ACC112 (cell line): ENCODE results near the gene ZNF763.
"Not testable (repeated sequence)": the region's sequence is repeated elsewhere in the genome, so short reads cannot be mapped to it uniquely, and the experiment has no call there.

Experiments used
- H2AFZ ChIP-seq: fragments of 200-600 bp; sonication (generic); one replicate; pipeline ENCODE4 v1.6.0; 2017; ENCODE audit warnings: antibody characterized with exemption, low read length; ENCODE audit not compliant: unreplicated experiment
- H3K27ac ChIP-seq: fragments of 200-600 bp; sonication (generic); 2 replicates; pipeline ENCODE4 v1.5.1; 2014; ENCODE audit warnings: low read depth, mild to moderate bottlenecking, antibody characterized with exemption, low read length, moderate library complexity
- H3K27me3 ChIP-seq: fragments of 200-600 bp; sonication (generic); 2 replicates; pipeline ENCODE4 v1.6.1; 2014; ENCODE audit warnings: mild to moderate bottlenecking, antibody characterized with exemption, low read length, moderate library complexity, mixed read lengths; ENCODE audit not compliant: insufficient read depth
- H3K36me3 ChIP-seq: fragments of 200-600 bp; sonication (generic); 2 replicates; pipeline ENCODE4 v1.6.1; 2016; ENCODE audit warnings: mild to moderate bottlenecking, antibody characterized with exemption, low read length, moderate library complexity, mixed read lengths; ENCODE audit not compliant: insufficient read depth
- H3K4me1 ChIP-seq: fragments of 200-600 bp; sonication (generic); one replicate; pipeline ENCODE4 v1.6.1; 2016; ENCODE audit warnings: low read length, mixed read lengths; ENCODE audit not compliant: insufficient read depth, unreplicated experiment, control insufficient read depth
- H3K4me3 ChIP-seq: fragments of 200-600 bp; sonication (generic); 2 replicates; pipeline ENCODE4 v1.5.1; 2014; ENCODE audit warnings: mild to moderate bottlenecking, low read depth, low read length
- H3K79me2 ChIP-seq: fragments of 200-600 bp; sonication (generic); one replicate; pipeline ENCODE4 v1.6.0; 2016; ENCODE audit warnings: low read length; ENCODE audit not compliant: control insufficient read depth, unreplicated experiment, insufficient read depth

Gene ZNF763

DNA sequence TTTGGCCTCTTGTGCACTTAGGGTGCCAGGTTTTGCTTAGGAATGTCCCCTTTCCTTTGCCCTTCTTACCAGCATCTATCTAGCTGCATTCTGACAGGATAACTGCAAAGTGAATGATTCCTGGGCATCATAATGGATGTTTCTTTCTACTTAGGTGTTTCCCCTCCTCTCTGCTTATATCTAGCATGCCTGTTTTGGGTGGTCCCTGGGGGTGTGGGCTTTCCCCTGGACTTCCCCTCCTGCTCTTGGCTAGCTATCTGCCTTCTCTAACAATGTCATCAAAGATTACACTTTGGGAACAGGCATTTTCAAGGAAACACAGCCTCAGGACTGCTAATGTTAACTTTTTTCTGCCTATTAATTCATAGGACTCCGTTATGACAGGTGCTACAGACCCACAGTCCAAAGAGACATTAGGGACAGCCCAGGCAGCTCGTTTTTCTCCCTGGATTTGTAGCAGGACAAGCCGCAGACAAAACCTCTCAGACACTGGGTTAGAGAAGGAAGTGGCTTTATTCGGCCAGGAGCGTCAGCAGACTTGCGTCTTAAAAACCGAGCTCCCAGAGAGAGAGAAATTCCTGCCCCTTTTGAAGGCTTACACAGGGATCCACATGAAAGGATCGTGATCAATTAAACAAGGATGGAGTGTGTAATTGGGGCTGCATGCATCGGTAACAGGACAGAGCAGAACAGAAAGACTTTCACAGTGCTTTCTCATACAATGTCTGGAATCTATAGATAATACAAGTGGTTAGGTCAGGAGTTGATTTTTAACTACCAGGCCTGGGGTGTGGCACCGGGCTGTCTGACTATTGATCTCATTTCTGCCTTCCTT, 22.6 kb upstream of the ZNF763 start:
- no peaks in the 10 kb centered on the region for H3K4me1 ChIP-seq

DNA sequence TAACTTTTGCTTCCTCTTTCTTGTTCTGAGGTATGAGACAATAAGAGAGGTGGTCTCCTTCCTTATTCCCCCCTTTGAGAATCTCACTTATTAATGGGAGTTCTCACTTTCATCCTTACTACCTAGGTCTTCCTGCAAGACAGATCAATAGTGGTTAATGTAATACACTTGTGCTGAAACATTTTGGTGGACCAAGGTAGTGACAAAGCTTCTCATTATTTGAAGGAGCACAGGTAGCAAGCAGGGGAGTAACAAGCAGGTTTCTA, 22.1 kb upstream of the ZNF763 start:
- Histone ChIP-seq H3K79me2 (peaks cover 13% of the 10 kb centered on the region), H3K36me3 (peaks cover 22% of the 10 kb centered on the region), H3K4me1 (no peaks in the 10 kb centered on the region), H3K27me3 (no peaks in the 10 kb centered on the region), H3K4me3 (no peak overlapping the region), H2AFZ (no peak overlapping the region), H3K27ac (no peak overlapping the region)

More for the DNA sequence above, 22.6 kb upstream of the ZNF763 start:
- Histone ChIP-seq H3K36me3 (peaks cover 18% of the 10 kb centered on the region), H2AFZ (no peak overlapping the region), H3K79me2 (peaks cover 16% of the 10 kb centered on the region), H3K27ac (no peak overlapping the region), H3K4me3 (no peak overlapping the region), H3K27me3 (no peaks in the 10 kb centered on the region)

DNA sequence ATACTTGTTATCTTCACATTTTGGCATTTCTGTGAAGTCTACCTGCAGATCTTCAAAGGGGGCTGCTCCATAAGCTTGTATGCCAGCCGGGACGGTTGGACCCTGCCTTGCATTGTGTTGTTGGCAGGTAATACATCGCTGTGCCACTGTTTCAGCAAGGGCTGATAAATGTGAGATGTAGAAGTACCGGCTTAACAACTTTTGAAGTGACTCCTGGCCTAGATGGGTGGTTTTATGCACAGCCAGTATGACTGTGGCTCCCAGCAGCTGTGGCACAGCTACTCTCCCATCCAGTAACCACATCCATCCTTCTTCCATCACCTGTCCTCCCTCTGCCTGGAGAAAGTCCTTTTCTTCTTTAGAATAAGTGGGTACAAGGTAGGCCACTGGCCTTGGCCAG, 20.2 kb upstream of the ZNF763 start:
- Histone ChIP-seq H3K79me2 (peaks cover 10% of the 10 kb centered on the region), H3K27me3 (no peaks in the 10 kb centered on the region), H3K36me3 (peaks cover 40% of the 10 kb centered on the region), H3K4me1 (no peaks in the 10 kb centered on the region), H3K27ac (no peak overlapping the region), H3K4me3 (no peak overlapping the region), H2AFZ (no peak overlapping the region)

DNA sequence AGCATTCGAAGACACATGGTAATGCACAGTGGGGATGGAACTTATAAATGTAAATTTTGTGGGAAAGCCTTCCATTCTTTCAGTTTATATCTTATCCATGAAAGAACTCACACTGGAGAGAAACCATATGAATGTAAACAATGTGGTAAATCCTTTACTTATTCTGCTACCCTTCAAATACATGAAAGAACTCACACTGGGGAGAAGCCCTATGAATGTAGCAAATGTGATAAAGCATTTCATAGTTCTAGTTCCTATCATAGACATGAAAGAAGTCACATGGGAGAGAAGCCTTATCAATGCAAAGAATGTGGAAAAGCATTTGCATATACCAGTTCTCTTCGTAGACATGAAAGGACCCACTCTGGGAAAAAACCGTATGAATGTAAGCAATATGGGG, 16.2 kb upstream of the ZNF763 start:
- no peaks in the 10 kb centered on the region for H3K4me1 ChIP-seq
- no peak overlapping the region for H2AFZ ChIP-seq
- no peak overlapping the region for H3K4me3 ChIP-seq
- H3K79me2 ChIP-seq, result peaks cover 4% of the 10 kb centered on the region
- peaks cover 54% of the 10 kb centered on the region for H3K36me3 ChIP-seq
- H3K27me3 ChIP-seq, result no peaks in the 10 kb centered on the region
- no peak overlapping the region for H3K27ac ChIP-seq

DNA sequence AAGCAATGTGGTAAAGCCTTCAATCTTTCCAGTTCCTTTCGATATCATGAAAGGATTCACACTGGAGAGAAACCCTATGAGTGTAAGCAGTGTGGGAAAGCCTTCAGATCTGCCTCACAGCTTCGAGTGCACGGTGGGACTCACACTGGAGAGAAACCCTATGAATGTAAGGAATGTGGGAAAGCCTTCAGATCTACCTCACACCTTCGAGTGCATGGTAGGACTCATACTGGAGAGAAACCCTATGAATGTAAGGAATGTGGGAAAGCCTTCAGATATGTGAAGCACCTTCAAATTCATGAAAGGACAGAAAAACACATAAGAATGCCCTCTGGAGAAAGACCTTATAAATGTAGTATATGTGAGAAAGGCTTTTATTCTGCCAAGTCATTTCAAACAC, 15.6 kb upstream of the ZNF763 start:
- H3K36me3 ChIP-seq, result peaks cover 49% of the 10 kb centered on the region
- no peaks in the 10 kb centered on the region for H3K27me3 ChIP-seq
- no peaks in the 10 kb centered on the region for H3K79me2 ChIP-seq
- no peak overlapping the region for H2AFZ ChIP-seq
- H3K27ac ChIP-seq, result no peak overlapping the region
- H3K4me3 ChIP-seq, result no peak overlapping the region
- H3K4me1 ChIP-seq, result no peaks in the 10 kb centered on the region

DNA sequence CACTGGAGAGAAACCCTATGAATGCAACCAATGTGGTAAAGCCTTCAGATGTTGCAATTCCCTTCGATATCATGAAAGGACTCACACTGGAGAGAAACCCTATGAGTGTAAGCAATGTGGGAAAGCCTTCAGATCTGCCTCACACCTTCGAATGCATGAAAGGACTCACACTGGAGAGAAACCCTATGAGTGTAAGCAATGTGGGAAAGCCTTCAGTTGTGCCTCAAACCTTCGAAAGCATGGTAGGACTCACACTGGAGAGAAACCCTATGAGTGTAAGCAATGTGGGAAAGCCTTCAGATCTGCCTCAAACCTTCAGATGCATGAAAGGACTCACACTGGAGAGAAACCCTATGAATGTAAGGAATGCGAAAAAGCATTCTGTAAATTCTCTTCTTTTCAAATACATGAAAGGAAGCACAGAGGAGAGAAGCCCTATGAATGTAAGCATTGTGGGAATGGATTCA, 15.2 kb upstream of the ZNF763 start:
- not testable (repeated sequence) for H3K4me1 ChIP-seq, H3K79me2 ChIP-seq, H3K27me3 ChIP-seq, H3K4me3 ChIP-seq, H2AFZ ChIP-seq, H3K27ac ChIP-seq
- peaks cover 49% of the 10 kb centered on the region for H3K36me3 ChIP-seq

DNA sequence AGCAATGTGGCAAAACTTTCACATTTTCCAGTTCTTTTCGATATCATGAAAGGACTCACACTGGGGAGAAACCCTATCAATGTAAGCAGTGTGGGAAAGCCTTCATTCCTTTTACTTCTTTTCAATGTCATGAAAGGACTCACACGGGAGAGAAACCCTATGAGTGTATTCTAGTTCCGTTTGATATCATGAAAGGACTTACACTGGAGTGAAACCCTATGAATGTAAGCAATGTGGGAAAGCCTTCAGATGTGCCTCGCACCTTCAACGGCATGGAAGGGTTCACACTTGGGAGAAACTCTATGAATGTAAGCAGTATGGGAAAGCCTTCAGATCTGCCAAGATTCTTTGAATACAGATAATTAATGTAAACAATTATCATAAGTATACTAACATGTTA, 14.5 kb upstream of the ZNF763 start:
- Histone ChIP-seq H3K27me3 (no peaks in the 10 kb centered on the region), H3K27ac (no peak overlapping the region), H3K36me3 (peaks cover 49% of the 10 kb centered on the region), H3K79me2 (no peaks in the 10 kb centered on the region), H3K4me1 (no peaks in the 10 kb centered on the region), H2AFZ (no peak overlapping the region), H3K4me3 (no peak overlapping the region)

DNA sequence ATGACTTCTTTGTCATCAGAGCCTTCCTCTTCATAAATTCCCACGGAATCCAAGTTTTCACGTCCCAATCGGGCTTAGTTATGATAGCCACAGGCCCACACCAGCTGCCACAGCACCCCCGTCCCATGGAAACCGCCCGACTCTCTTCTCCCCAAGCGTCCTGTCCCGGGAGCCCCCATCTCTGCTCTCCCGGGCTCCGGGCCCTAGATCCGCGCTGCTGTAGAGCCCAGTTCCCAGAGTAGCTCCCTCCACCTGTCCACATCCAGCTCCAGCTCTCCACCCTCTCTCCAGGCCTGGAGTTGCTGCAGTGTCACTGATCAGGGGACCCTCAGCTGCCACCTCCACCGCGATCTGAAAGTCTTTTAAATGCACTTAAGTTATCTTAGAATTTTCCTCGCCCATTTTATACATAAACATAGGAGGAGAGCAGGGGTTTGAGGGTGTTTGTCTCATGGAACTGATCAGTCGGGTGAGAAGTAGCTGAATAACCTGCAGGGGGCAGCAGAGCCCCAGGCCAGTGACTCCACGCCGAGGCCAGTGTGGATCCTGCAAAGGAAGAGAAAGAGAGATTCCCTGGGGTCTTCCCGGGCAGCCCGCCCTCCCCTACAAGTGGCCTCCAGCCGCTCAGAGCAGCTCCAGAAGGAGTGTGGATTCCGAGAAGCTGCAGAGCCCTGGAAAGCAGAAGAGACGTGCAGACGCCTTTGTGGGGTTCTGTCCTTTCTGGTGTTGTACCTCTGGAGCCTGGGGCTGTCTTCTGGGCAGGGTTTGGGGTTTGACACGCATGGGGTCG, 1.1 kb upstream of the ZNF763 start:
- peaks cover 5% of the 10 kb centered on the region for H3K4me1 ChIP-seq
- H3K4me3 ChIP-seq, result peak overlapping the region; percentile 99; the same call in 1 of the 2 replicates
- no peak overlapping the region for H3K27ac ChIP-seq
- no peaks in the 10 kb centered on the region for H3K79me2 ChIP-seq
- H2AFZ ChIP-seq, result no peak overlapping the region
- H3K27me3 ChIP-seq, result no peaks in the 10 kb centered on the region
- no peaks in the 10 kb centered on the region for H3K36me3 ChIP-seq

DNA sequence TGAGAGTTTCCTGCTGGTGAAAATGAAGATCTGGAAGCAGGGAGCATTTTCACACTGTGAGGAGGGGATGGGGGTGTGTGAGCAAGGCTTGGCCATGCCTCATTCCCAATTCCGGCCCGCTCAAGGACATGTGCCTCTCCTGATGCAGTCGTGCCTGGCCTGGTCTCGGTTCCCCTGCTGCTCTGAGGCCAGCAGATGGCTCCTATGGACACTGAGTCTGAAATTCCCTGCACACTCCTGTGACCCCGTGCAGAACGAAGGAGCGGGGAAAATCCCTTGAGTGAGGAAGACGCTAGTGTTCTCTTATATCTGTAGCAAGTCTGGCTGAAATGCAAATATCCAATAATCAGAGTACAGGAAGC, 363 bp upstream of the ZNF763 start:
- H3K79me2 ChIP-seq, result no peaks in the 10 kb centered on the region
- peak overlapping the region; percentile 97 for H2AFZ ChIP-seq
- H3K27me3 ChIP-seq, result no peaks in the 10 kb centered on the region
- peak overlapping the region; percentile 86; the same call in 1 of the 2 replicates for H3K27ac ChIP-seq
- peak overlapping the region; percentile 99 for H3K4me3 ChIP-seq
- no peaks in the 10 kb centered on the region for H3K36me3 ChIP-seq
- H3K4me1 ChIP-seq, result peaks cover 5% of the 10 kb centered on the region

DNA sequence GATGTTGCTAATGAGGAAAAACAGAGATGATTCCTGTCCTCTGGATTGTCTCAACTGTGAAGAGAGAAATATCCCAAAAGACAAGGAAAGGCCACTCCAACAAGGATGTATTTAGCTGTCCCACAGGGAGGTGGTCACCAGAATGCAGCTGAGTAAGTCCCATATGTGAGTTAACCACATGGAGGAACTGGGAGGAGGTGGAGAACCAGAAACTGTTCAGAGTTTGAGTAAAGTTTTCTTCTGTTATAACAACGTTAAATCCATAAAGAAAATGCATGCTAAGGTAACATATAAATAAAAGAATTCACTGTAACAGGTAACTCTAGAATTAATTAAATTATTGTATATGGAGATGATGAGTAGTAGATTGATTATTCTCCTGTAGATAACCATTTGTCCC, 5.3 kb downstream of the ZNF763 start:
- H3K4me1 ChIP-seq, result no peaks in the 10 kb centered on the region
- H3K79me2 ChIP-seq, result no peaks in the 10 kb centered on the region
- H3K27me3 ChIP-seq, result no peaks in the 10 kb centered on the region
- H3K27ac ChIP-seq, result no peak overlapping the region
- no peaks in the 10 kb centered on the region for H3K36me3 ChIP-seq
- H2AFZ ChIP-seq, result no peak overlapping the region
- no peak overlapping the region for H3K4me3 ChIP-seq

DNA sequence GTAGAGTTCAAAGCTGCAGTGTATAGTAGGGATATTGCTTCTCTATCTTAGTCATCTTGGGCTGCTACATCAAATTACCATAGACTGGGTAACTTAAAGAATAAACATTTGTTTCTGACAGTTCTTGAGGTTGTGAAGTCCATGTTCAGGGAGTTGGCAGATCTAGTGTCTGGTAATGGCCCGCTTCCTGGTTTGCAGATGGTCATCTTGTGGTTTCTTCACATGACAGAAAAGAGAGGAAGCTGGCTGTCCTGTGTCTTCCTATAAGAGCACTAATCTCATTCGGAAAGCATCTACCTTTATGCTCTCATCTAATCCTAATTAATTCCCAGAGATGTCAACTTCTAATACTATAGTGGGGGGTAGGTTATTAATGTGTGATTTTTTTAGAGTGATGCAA, 6.2 kb downstream of the ZNF763 start:
- Histone ChIP-seq H2AFZ (no peak overlapping the region), H3K27ac (no peak overlapping the region), H3K4me3 (no peak overlapping the region), H3K4me1 (no peaks in the 10 kb centered on the region), H3K36me3 (no peaks in the 10 kb centered on the region), H3K79me2 (no peaks in the 10 kb centered on the region), H3K27me3 (no peaks in the 10 kb centered on the region)
